NB4 (cell line): ENCODE data around the gene ATF7IP2.

Experiments
- POLR2A ChIP-seq: IDR thresholded peaks from 2 replicates; pipeline ENCODE4 v1.6.1; 2011; ENCODE audit warnings: mild to moderate bottlenecking; ENCODE audit not compliant: insufficient read length; ENCODE audit errors: extremely low read depth
- TF ChIP-seq, protein P1 (sequence below): IDR thresholded peaks from one replicate; pipeline ENCODE4 v1.5.1; 2012; ENCODE audit warnings: low read depth, low read length

DNA sequence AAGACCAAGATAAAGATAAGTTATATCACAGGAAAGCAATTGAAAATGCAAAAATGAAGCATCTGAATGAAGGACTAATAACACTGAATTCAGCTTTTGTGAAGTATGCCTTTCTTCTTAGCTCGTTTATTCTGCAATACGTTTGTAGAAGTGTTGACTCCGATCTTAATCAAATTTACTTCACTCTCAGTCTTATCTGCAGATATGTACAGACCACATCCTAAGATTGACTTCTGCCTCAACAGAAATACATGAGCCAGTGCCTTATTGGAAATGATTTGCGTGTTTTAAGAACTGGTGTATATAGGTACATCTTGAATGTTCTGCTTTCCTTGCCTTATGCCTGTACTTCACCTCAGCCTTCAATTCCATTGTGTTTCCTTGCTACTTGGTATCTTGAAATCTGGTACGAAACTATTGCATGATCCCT is 1.3 kb downstream of the ATF7IP2 start:
- no peak for TF ChIP-seq POLR2A
- TF ChIP-seq, protein P1, sequence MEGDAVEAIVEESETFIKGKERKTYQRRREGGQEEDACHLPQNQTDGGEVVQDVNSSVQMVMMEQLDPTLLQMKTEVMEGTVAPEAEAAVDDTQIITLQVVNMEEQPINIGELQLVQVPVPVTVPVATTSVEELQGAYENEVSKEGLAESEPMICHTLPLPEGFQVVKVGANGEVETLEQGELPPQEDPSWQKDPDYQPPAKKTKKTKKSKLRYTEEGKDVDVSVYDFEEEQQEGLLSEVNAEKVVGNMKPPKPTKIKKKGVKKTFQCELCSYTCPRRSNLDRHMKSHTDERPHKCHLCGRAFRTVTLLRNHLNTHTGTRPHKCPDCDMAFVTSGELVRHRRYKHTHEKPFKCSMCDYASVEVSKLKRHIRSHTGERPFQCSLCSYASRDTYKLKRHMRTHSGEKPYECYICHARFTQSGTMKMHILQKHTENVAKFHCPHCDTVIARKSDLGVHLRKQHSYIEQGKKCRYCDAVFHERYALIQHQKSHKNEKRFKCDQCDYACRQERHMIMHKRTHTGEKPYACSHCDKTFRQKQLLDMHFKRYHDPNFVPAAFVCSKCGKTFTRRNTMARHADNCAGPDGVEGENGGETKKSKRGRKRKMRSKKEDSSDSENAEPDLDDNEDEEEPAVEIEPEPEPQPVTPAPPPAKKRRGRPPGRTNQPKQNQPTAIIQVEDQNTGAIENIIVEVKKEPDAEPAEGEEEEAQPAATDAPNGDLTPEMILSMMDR = no peak
